IMR-90 (cell line): ENCODE results near the gene ACVR1. TPM values are rescaled to one million over a fixed set of nuclear protein-coding genes. Genes with fewer than 3 reads are reported as not detected.

Source experiments
- ATAC-seq: fragments of 200-7000 bp; cut with Tn5 transposase; 2 replicates; pipeline ENCODE4 v1.9.1; 2020; ENCODE audit warnings: low read depth, mild to moderate bottlenecking, moderate library complexity
- BruUV-seq: library from RNA; stranded (reverse); fragments of 400-500 nt; replicated peaks from 2 replicates; lab custom pipeline; 2021; lab: Mats Ljungman, UMichigan
- CTCF ChIA-PET: fragments of 300-600 bp; formaldehyde crosslinking; extraction: SDS; loops from one replicate; lab custom pipeline; 2021; ENCODE audit warnings: antibody characterized with exemption; lab: Yijun Ruan, JAX
- POLR2A ChIA-PET: fragments of 300-600 bp; sonication (Branson Sonifier 250); formaldehyde crosslinking; loops from one replicate; lab custom pipeline; 2022; ENCODE audit warnings: antibody characterized with exemption; ENCODE audit not compliant: unreplicated experiment; lab: Charles Lee
- DNase-seq: peaks from one replicate; pipeline ENCODE4 v3.0.0; 2013
- H2AFZ ChIP-seq: replicated peaks from 2 replicates; pipeline ENCODE3; 2013; ENCODE audit warnings: low read length, mild to moderate bottlenecking; ENCODE audit not compliant: poor library complexity
- H2AK5ac ChIP-seq: 2 replicates; pipeline ENCODE4 v1.6.1; 2013; ENCODE audit warnings: low read depth, low read length, inconsistent platforms
- H2AK9ac ChIP-seq: replicated peaks from 2 replicates; pipeline ENCODE3; 2013; ENCODE audit warnings: mild to moderate bottlenecking, low read depth, low read length, moderate library complexity; ENCODE audit not compliant: poor library complexity
- H2BK120ac ChIP-seq: 2 replicates; pipeline ENCODE4 v1.6.1; 2013; ENCODE audit warnings: low read depth, low read length, inconsistent platforms
- H2BK15ac ChIP-seq: 3 replicates; pipeline ENCODE4 v1.6.1; 2013; ENCODE audit warnings: low read depth, low read length, inconsistent platforms
- H2BK20ac ChIP-seq: 2 replicates; pipeline ENCODE4 v1.6.1; 2013; ENCODE audit warnings: low read depth, mild to moderate bottlenecking, inconsistent platforms, low read length, moderate library complexity
- H2BK5ac ChIP-seq: 2 replicates; pipeline ENCODE4 v1.6.1; 2013; ENCODE audit warnings: mild to moderate bottlenecking, low read depth, low read length, inconsistent platforms; ENCODE audit not compliant: poor library complexity, severe bottlenecking
- H3K14ac ChIP-seq: replicated peaks from 2 replicates; pipeline ENCODE4 v1.6.1; 2013; ENCODE audit warnings: low read depth, low read length, inconsistent platforms
- H3K18ac ChIP-seq: 2 replicates; pipeline ENCODE4 v1.6.1; 2013; ENCODE audit warnings: low read depth, low read length, control low read depth
- H3K23ac ChIP-seq: 2 replicates; pipeline ENCODE4 v1.6.1; 2013; ENCODE audit warnings: low read depth, low read length, inconsistent platforms
- H3K27ac ChIP-seq: 2 replicates; pipeline ENCODE4 v1.5.1; 2013; ENCODE audit warnings: mild to moderate bottlenecking, control low read depth, low read length; ENCODE audit not compliant: insufficient read depth
- H3K27me3 ChIP-seq: 2 replicates; pipeline ENCODE4 v1.6.1; 2013; ENCODE audit warnings: low read length; ENCODE audit not compliant: control insufficient read depth, insufficient read depth
- H3K36me3 ChIP-seq: 2 replicates; pipeline ENCODE4 v1.6.1; 2013; ENCODE audit warnings: low read length, mixed read lengths; ENCODE audit not compliant: control insufficient read depth, insufficient read depth
- H3K4ac ChIP-seq: 2 replicates; pipeline ENCODE4 v1.6.1; 2013; ENCODE audit warnings: low read depth, low read length, inconsistent platforms
- H3K4me1 ChIP-seq: 2 replicates; pipeline ENCODE4 v1.6.1; 2013; ENCODE audit warnings: low read length, mixed read lengths; ENCODE audit not compliant: control insufficient read depth, insufficient read depth
- H3K4me2 ChIP-seq: 2 replicates; pipeline ENCODE4 v1.6.1; 2013; ENCODE audit warnings: low read depth, mild to moderate bottlenecking, control low read depth, low read length, moderate library complexity
- H3K4me3 ChIP-seq: 2 replicates; pipeline ENCODE4 v1.5.1; 2013; ENCODE audit warnings: low read depth, mild to moderate bottlenecking, control low read depth, low read length, moderate library complexity; ENCODE audit not compliant: insufficient read depth
- H3K56ac ChIP-seq: 2 replicates; pipeline ENCODE4 v1.6.1; 2013; ENCODE audit warnings: low read length, inconsistent platforms; ENCODE audit not compliant: insufficient read depth; ENCODE audit errors: extremely low read depth
- H3K79me1 ChIP-seq, 2 experiments: 2 replicates each; pipeline ENCODE4 v1.6.1; 2013; ENCODE audit warnings: low read length in 2 of 2, inconsistent platforms in 1 of 2, low read depth in 1 of 2
- H3K9ac ChIP-seq: 2 replicates; pipeline ENCODE4 v1.6.1; 2013; ENCODE audit warnings: low read depth, low read length, control low read depth
- H3K9me1 ChIP-seq: 2 replicates; pipeline ENCODE4 v1.6.1; 2013; ENCODE audit warnings: low read length, inconsistent platforms; ENCODE audit not compliant: insufficient read depth
- H3K9me3 ChIP-seq: 2 replicates; pipeline ENCODE4 v1.6.1; 2013; ENCODE audit warnings: low read length; ENCODE audit not compliant: control insufficient read depth, insufficient read depth
- H4K20me1 ChIP-seq: 2 replicates; pipeline ENCODE4 v1.6.1; 2013; ENCODE audit warnings: low read length, inconsistent platforms; ENCODE audit not compliant: insufficient read depth
- H4K5ac ChIP-seq: 2 replicates; pipeline ENCODE4 v1.6.1; 2013; ENCODE audit warnings: mild to moderate bottlenecking, low read depth, low read length, control low read depth
- H4K8ac ChIP-seq, 2 experiments: 2 replicates each; pipeline ENCODE4 v1.6.1; 2013; ENCODE audit warnings: low read depth in 2 of 2, low read length in 2 of 2, control low read depth in 1 of 2, inconsistent platforms in 1 of 2
- H4K91ac ChIP-seq: 2 replicates; pipeline ENCODE4 v1.6.1; 2013; ENCODE audit warnings: low read depth, low read length, inconsistent platforms; ENCODE audit not compliant: insufficient read depth
- BHLHE40 ChIP-seq: fragments of 150-350 bp; IDR thresholded peaks from 2 replicates; pipeline ENCODE4 v1.6.1; 2016; ENCODE audit warnings: mild to moderate bottlenecking, low read depth, low read length
- CEBPB ChIP-seq: IDR thresholded peaks from 2 replicates; pipeline ENCODE4 v1.6.1; 2012; ENCODE audit warnings: low read depth, low read length, improper control_type of control experiment
- CHD1 ChIP-seq: IDR thresholded peaks from 2 replicates; pipeline ENCODE4 v1.6.1; 2012; ENCODE audit warnings: low read depth, low read length, improper control_type of control experiment
- MAFK ChIP-seq: IDR thresholded peaks from 2 replicates; pipeline ENCODE4 v1.6.1; 2012; ENCODE audit warnings: low read depth, low read length, improper control_type of control experiment
- MAZ ChIP-seq: IDR thresholded peaks from 2 replicates; pipeline ENCODE4 v1.6.1; 2012; ENCODE audit warnings: low read depth, mild to moderate bottlenecking, low read length, improper control_type of control experiment, moderate library complexity, borderline replicate concordance
- MXI1 ChIP-seq: IDR thresholded peaks from 2 replicates; pipeline ENCODE4 v1.6.1; 2012; ENCODE audit warnings: low read depth, mild to moderate bottlenecking, low read length, moderate library complexity, borderline replicate concordance
- POLR2A ChIP-seq: IDR thresholded peaks from 2 replicates; pipeline ENCODE4 v1.6.1; 2012; ENCODE audit warnings: mild to moderate bottlenecking, low read depth, low read length
- RAD21 ChIP-seq: IDR thresholded peaks from 2 replicates; pipeline ENCODE4 v1.6.1; 2012; ENCODE audit warnings: low read length, improper control_type of control experiment
- RCOR1 ChIP-seq: IDR thresholded peaks from 2 replicates; pipeline ENCODE4 v1.6.1; 2012; ENCODE audit warnings: mild to moderate bottlenecking, low read length, improper control_type of control experiment; ENCODE audit not compliant: insufficient replicate concordance
- RFX5 ChIP-seq: IDR thresholded peaks from 2 replicates; pipeline ENCODE4 v1.8.0; 2012; ENCODE audit warnings: low read depth, mild to moderate bottlenecking, low read length, moderate library complexity
- SMC3 ChIP-seq: fragments of 150-350 bp; IDR thresholded peaks from 2 replicates; pipeline ENCODE4 v1.6.1; 2016; ENCODE audit warnings: low read depth, mild to moderate bottlenecking, antibody characterized with exemption, low read length, moderate library complexity
- WGBS, 2 experiments: methylation state at CpG; one replicate each; pipeline versions ENCODE4 v1.1.5 to v1.1.7; 2013; ENCODE audit warnings: missing lambda C conversion rate in 2 of 2; ENCODE audit not compliant: insufficient read length in 1 of 2; ENCODE audit errors: extremely low coverage in 2 of 2; 5-methylcytosine and 5-hydroxymethylcytosine counted together
- dilution Hi-C: fragments of 300-500 bp; cut with HindIII; formaldehyde crosslinking; loops from one replicate; pipeline ENCODE4 v1.14.3; 2018; ENCODE audit warnings: low sequenced_read_pairs; ENCODE audit not compliant: unreplicated experiment
- in situ Hi-C: fragments of 300-500 bp; cut with MboI; formaldehyde crosslinking; loops from 3 replicates; pipeline ENCODE4 v1.14.3; 2019; ENCODE audit warnings: low sequenced_read_pairs, inconsistent platforms, mixed read lengths
- intact Hi-C: fragments of 100-400 bp; cut with micrococcal nuclease; formaldehyde crosslinking; loops from 2 replicates; pipeline ENCODE4 v1.10.0; 2022
- polyA plus RNA-seq, 3 experiments: library from polyadenylated mRNA; depleted of rRNA; stranded (reverse); fragments of >200 nt; gene quantifications; 2 replicates each; pipeline ENCODE4 v1.2.3, GENCODE V29; 2012; ENCODE audit warnings: low replicate concordance in 1 of 3
- total RNA-seq: library from RNA; depleted of rRNA; stranded (reverse); fragments of >200 nt; gene quantifications from 2 replicates; pipeline ENCODE4 v1.2.3, GENCODE V29; 2012
- TF ChIP-seq, protein P1 (sequence below): fragments of 150-350 bp; IDR thresholded peaks from 2 replicates; pipeline ENCODE4 v1.6.1; 2016; ENCODE audit warnings: low read depth, mild to moderate bottlenecking, low read length, moderate library complexity, borderline replicate concordance
- TF ChIP-seq, protein P2 (sequence below): fragments of 150-350 bp; IDR thresholded peaks from 2 replicates; pipeline ENCODE4 v1.6.1; 2017; ENCODE audit warnings: mild to moderate bottlenecking, antibody characterized with exemption, low read length, low read depth

The ACVR1 gene
- total and polyA plus RNA-seq, 2 of the 4 experiments (the other 2 are of a cell fraction), result 21.1 to 40.8 TPM

DNA sequence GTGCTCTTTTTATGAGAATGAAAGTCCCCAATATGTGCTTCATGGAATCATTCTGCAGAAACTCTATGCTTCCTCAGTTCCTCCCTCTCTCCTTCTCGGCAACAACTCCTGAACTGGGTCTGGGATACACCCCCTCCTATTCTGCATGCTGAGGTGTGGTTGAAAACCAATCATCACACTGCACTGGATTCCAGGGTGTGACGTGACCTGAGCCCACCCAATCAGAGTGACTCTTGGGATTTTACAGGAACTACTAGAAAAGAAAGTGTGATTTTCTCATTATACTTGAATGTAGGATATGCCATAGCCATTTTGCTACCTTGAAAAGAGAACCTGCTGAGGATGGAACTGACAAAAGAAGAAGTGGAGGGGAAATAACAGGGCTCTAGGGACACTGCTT lies 36.3 kb downstream of the ACVR1 start:
- peak overlapping the region; percentile 2; the same call in 1 of the 2 replicates for H4K91ac ChIP-seq

More for the DNA sequence above, 36.3 kb downstream of the ACVR1 start:
- no CpG with 5 or more reads among the region's 2 CpGs for WGBS, 2 experiments
- DNase-seq (no peak), ATAC-seq (no peak)
- Histone ChIP-seq H2AK9ac (peak overlapping the region; percentile 12), H3K9ac (no peak overlapping the region), H3K36me3 (0 out of 2 replicates have a peak, but pooled peaks cover 1% of the 10 kb centered on the region), H4K20me1 (peaks cover 17% of the 10 kb centered on the region), H2BK5ac (peak overlapping the region; percentile 49), H3K4me1 (peaks cover 27% of the 10 kb centered on the region), H3K27me3 (no peaks in the 10 kb centered on the region), H3K14ac (peak overlapping the region; percentile 38), H2AK5ac (peak overlapping the region; percentile 53; the same call in 1 of the 2 replicates), H4K5ac (no peak overlapping the region), H3K18ac (peak overlapping the region; percentile 45), H3K56ac (no peak overlapping the region), H3K4ac (0 out of 2 replicates have a peak overlapping the region, but pooled peaks have one; percentile 9), H2BK120ac (no peak overlapping the region; the same call in 1 of the 2 replicates), H3K23ac (peak overlapping the region; percentile 18; the same call in 1 of the 2 replicates), H3K9me1 (peaks cover 32% of the 10 kb centered on the region), H3K9me3 (no peaks in the 10 kb centered on the region), H3K4me3 (no peak overlapping the region), H2BK15ac (no peak overlapping the region), H3K4me2 (peak overlapping the region; percentile 37; the same call in 1 of the 2 replicates), H4K8ac (peak overlapping the region in 1 of 2 experiments; percentile 43; a peak in 1 of 4 replicates), H3K79me1 (peaks cover 42 to 80% of the 10 kb centered on the region in 2 experiments), H2BK20ac (0 out of 2 replicates have a peak overlapping the region, but pooled peaks have one; percentile 23), H3K27ac (no peak overlapping the region), H2AFZ (no peak overlapping the region)
- dilution Hi-C loops (no loop called here), intact Hi-C loops (loop anchor here (2.0 kb wide), 1 partner anchor 15 kb away; no protein-coding TSS in a partner anchor), in situ Hi-C loops (no loop called here)
- ChIA-PET CTCF (no interaction called here), POLR2A (no interaction called here)
- BruUV-seq, result no TSS peak
- TF ChIP-seq RFX5 (no peak), SMC3 (no peak), MAFK (no peak), RCOR1 (no peak), CHD1 (no peak), BHLHE40 (no peak), MXI1 (no peak), MAZ (no peak), CEBPB (no peak), RAD21 (no peak), POLR2A (no peak)
- TF ChIP-seq, protein P1, sequence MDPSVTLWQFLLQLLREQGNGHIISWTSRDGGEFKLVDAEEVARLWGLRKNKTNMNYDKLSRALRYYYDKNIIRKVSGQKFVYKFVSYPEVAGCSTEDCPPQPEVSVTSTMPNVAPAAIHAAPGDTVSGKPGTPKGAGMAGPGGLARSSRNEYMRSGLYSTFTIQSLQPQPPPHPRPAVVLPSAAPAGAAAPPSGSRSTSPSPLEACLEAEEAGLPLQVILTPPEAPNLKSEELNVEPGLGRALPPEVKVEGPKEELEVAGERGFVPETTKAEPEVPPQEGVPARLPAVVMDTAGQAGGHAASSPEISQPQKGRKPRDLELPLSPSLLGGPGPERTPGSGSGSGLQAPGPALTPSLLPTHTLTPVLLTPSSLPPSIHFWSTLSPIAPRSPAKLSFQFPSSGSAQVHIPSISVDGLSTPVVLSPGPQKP, result no peak
- TF ChIP-seq, protein P2, sequence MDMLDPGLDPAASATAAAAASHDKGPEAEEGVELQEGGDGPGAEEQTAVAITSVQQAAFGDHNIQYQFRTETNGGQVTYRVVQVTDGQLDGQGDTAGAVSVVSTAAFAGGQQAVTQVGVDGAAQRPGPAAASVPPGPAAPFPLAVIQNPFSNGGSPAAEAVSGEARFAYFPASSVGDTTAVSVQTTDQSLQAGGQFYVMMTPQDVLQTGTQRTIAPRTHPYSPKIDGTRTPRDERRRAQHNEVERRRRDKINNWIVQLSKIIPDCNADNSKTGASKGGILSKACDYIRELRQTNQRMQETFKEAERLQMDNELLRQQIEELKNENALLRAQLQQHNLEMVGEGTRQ, result no peak
